Activated T-helper 17 cell treated with anti-CD3 and anti-CD28 coated beads, Interleukin-2, amount 50 U/mL, for 72 hours (primary cell): Measurements from ENCODE around the gene CSNK2B. TPM values are rescaled to one million over a fixed set of nuclear protein-coding genes. Genes with fewer than 3 reads are reported as not detected.

Experiments used
- ATAC-seq: fragments of 150-1000 bp; cut with Tn5 transposase; replicated peaks from 2 replicates; pipeline ENCODE4 v1.10.0; 2021; ENCODE audit warnings: mild to moderate bottlenecking, moderate library complexity
- H3K27ac Mint-ChIP-seq: one replicate; pipeline ENCODE4 v1.8.0; 2022; ENCODE audit warnings: mixed read lengths
- H3K27me3 Mint-ChIP-seq: one replicate; pipeline ENCODE4 v1.8.0; 2022; ENCODE audit warnings: mixed read lengths
- H3K36me3 Mint-ChIP-seq: one replicate; pipeline ENCODE4 v1.8.0; 2022; ENCODE audit warnings: low read depth, mild to moderate bottlenecking, mixed read lengths
- H3K4me1 Mint-ChIP-seq: one replicate; pipeline ENCODE4 v1.8.0; 2022; ENCODE audit warnings: mixed read lengths
- H3K4me3 Mint-ChIP-seq: one replicate; pipeline ENCODE4 v1.8.0; 2022; ENCODE audit warnings: mild to moderate bottlenecking, mixed read lengths
- H3K9me3 Mint-ChIP-seq: one replicate; pipeline ENCODE4 v1.8.0; 2022; ENCODE audit warnings: mixed read lengths
- total RNA-seq, 2 donors: library from RNA; stranded (reverse); gene quantifications; one replicate each; pipeline ENCODE4 v1.2.3, GENCODE V29; 2022

CSNK2B gene
- total RNA-seq, 2 donors from 2014 or later, result 204 to 245 TPM

- Mint-ChIP-seq H3K4me1 (peaks cover 19% of the 10 kb centered on the region), H3K36me3 (peaks cover 80% of the 10 kb centered on the region), H3K27ac (peak overlapping the region; percentile 99), H3K27me3 (no peaks in the 10 kb centered on the region), H3K9me3 (no peaks in the 10 kb centered on the region), H3K4me3 (peak overlapping the region; percentile 98)
- peak; percentile 72 for ATAC-seq
Observed at GRCh38 chr6:31651602-31652191, 14.2 kb upstream of the CSNK2B start.

GRCh38 chr6:31652925-31653724 lies 12.8 kb upstream of the CSNK2B start:
- peaks cover 26% of the 10 kb centered on the region for H3K4me1 Mint-ChIP-seq
- no peaks in the 10 kb centered on the region for H3K27me3 Mint-ChIP-seq
- H3K36me3 Mint-ChIP-seq, result peaks cover 77% of the 10 kb centered on the region
- no peaks in the 10 kb centered on the region for H3K9me3 Mint-ChIP-seq
- ATAC-seq, result peak; percentile 65
- peak overlapping the region; percentile 99 for H3K27ac Mint-ChIP-seq
- peak overlapping the region; percentile 98 for H3K4me3 Mint-ChIP-seq

- ATAC-seq, result no peak
- Mint-ChIP-seq H3K27me3 (no peaks in the 10 kb centered on the region), H3K4me3 (no peak overlapping the region), H3K4me1 (peaks cover 27% of the 10 kb centered on the region), H3K36me3 (peaks cover 77% of the 10 kb centered on the region), H3K9me3 (no peaks in the 10 kb centered on the region), H3K27ac (no peak overlapping the region)
Observed at GRCh38 chr6:31654574-31655348, 11.1 kb upstream of the CSNK2B start.

GRCh38 chr6:31655349-31656237 lies 10.3 kb upstream of the CSNK2B start, which contains the start of gene APOM:
Gene APOM, plus strand, starts transcription at chr6:31655894. Its CDS starts 73 bp downstream, at chr6:31655967.
- Mint-ChIP-seq H3K9me3 (no peaks in the 10 kb centered on the region), H3K36me3 (peaks cover 76% of the 10 kb centered on the region), H3K4me3 (no peak within 1 kb of the TSS), H3K4me1 (peaks cover 27% of the 10 kb centered on the region), H3K27me3 (no peaks in the 10 kb centered on the region), H3K27ac (peak within 1 kb of the TSS; percentile 4)
- no peak for ATAC-seq

- Mint-ChIP-seq H3K27ac (peak overlapping the region; percentile 95), H3K27me3 (no peaks in the 10 kb centered on the region), H3K4me1 (peaks cover 26% of the 10 kb centered on the region), H3K4me3 (peak overlapping the region; percentile 96), H3K9me3 (no peaks in the 10 kb centered on the region), H3K36me3 (peaks cover 75% of the 10 kb centered on the region)
- peak; percentile 24 for ATAC-seq
Observed at GRCh38 chr6:31657406-31658157, 8.3 kb upstream of the CSNK2B start.

GRCh38 chr6:31658158-31658688 lies 7.7 kb upstream of the CSNK2B start:
- no peak for ATAC-seq
- Mint-ChIP-seq H3K4me1 (peaks cover 29% of the 10 kb centered on the region), H3K36me3 (peaks cover 75% of the 10 kb centered on the region), H3K9me3 (no peaks in the 10 kb centered on the region), H3K27ac (peak overlapping the region; percentile 95), H3K27me3 (no peaks in the 10 kb centered on the region), H3K4me3 (peak overlapping the region; percentile 96)

- H3K27me3 Mint-ChIP-seq, result no peaks in the 10 kb centered on the region
- H3K4me3 Mint-ChIP-seq, result peak overlapping the region; percentile 96
- peaks cover 33% of the 10 kb centered on the region for H3K4me1 Mint-ChIP-seq
- no peaks in the 10 kb centered on the region for H3K9me3 Mint-ChIP-seq
- H3K27ac Mint-ChIP-seq, result peak overlapping the region; percentile 95
- H3K36me3 Mint-ChIP-seq, result peaks cover 84% of the 10 kb centered on the region
- ATAC-seq, result no peak
Observed at GRCh38 chr6:31658983-31659648, 6.8 kb upstream of the CSNK2B start.

- Mint-ChIP-seq H3K9me3 (no peaks in the 10 kb centered on the region), H3K36me3 (peaks cover 91% of the 10 kb centered on the region)
- ATAC-seq, result peak; percentile 62
Observed at GRCh38 chr6:31659649-31660380, 6.1 kb upstream of the CSNK2B start.

GRCh38 chr6:31660381-31661261 lies 5.3 kb upstream of the CSNK2B start, which contains the start of gene C6orf47:
Gene C6orf47, minus strand, starts transcription at chr6:31660778. Its CDS starts 831 bp downstream, at chr6:31659947.
- Mint-ChIP-seq H3K27me3 (no peaks in the 10 kb centered on the region), H3K9me3 (no peaks in the 10 kb centered on the region), H3K4me1 (peaks cover 30% of the 10 kb centered on the region), H3K27ac (peak within 1 kb of the TSS; percentile 95), H3K4me3 (peak within 1 kb of the TSS; percentile 96), H3K36me3 (peaks cover 92% of the 10 kb centered on the region)
- peak; percentile 64 for ATAC-seq

More at GRCh38 chr6:31659649-31660380, 6.1 kb upstream of the CSNK2B start:
- Mint-ChIP-seq H3K27me3 (no peaks in the 10 kb centered on the region), H3K4me1 (peaks cover 33% of the 10 kb centered on the region), H3K27ac (peak overlapping the region; percentile 95), H3K4me3 (peak overlapping the region; percentile 96)

- Mint-ChIP-seq H3K9me3 (no peaks in the 10 kb centered on the region), H3K27me3 (no peaks in the 10 kb centered on the region), H3K4me1 (peaks cover 26% of the 10 kb centered on the region), H3K27ac (peak overlapping the region; percentile 95), H3K36me3 (peaks cover 92% of the 10 kb centered on the region), H3K4me3 (peak overlapping the region; percentile 96)
- no peak for ATAC-seq
Observed at GRCh38 chr6:31661262-31662123, 4.4 kb upstream of the CSNK2B start.
